ENCODE measurements around the gene RAB13.
"Not testable (repeated sequence)": the region's sequence is repeated elsewhere in the genome, so short reads cannot be mapped to it uniquely, and the experiment has no call there.

- TF ChIP-seq ZFX (IDR thresholded peaks at IDR 0.05); CTCF (conservative IDR thresholded peaks at IDR 0.05): not testable (repeated sequence)
Observed at GRCh38 chr1:153981735-153982134, 4.4 kb downstream of the RAB13 start.

Data from C4-2B (cell line).